ENCODE results near the gene GRIA4.

The GRIA4 gene

GRCh38 chr11:105609832-105610781, at the start of gene GRIA4:
GRIA4 (plus strand) TSS chr11:105610073; CDS start chr11:105610998, 925 bp downstream.
- peak; percentile 40 for DNase-seq (ENCODE audit: low read depth)

- no peak for DNase-seq (ENCODE audit: low read depth)
These were observed 36.8 kb upstream of the GRIA4 start for GRCh38 chr11:105573091-105573490.

- DNase-seq (ENCODE audit: low read depth): no peak
These were observed 34.9 kb upstream of the GRIA4 start for GRCh38 chr11:105574974-105575373.

GRCh38 chr11:105577641-105578040, 32.2 kb upstream of the GRIA4 start:
- no peak for DNase-seq (ENCODE audit: low read depth)

GRCh38 chr11:105579111-105579510, 30.8 kb upstream of the GRIA4 start:
- DNase-seq (ENCODE audit: low read depth): no peak

- peak; percentile 1 for DNase-seq (ENCODE audit: low read depth)
These were observed 27.4 kb upstream of the GRIA4 start for GRCh38 chr11:105582497-105582896.

GRCh38 chr11:105588001-105588400, 21.9 kb upstream of the GRIA4 start:
- peak; percentile 67 for DNase-seq (ENCODE audit: low read depth)

GRCh38 chr11:105589346-105589745, 20.5 kb upstream of the GRIA4 start:
- DNase-seq (ENCODE audit: low read depth): no peak

GRCh38 chr11:105592035-105592434, 17.8 kb upstream of the GRIA4 start:
- no peak for DNase-seq (ENCODE audit: low read depth)

GRCh38 chr11:105598371-105598770, 11.5 kb upstream of the GRIA4 start:
- DNase-seq (ENCODE audit: low read depth): no peak

- no peak for DNase-seq (ENCODE audit: low read depth)
These were observed 6.7 kb upstream of the GRIA4 start for GRCh38 chr11:105603156-105603555.

- no peak for DNase-seq (ENCODE audit: low read depth)
These were observed 512 bp upstream of the GRIA4 start for GRCh38 chr11:105609341-105609781.

GRCh38 chr11:105610871-105611571, 1.1 kb downstream of the GRIA4 start:
- DNase-seq (ENCODE audit: low read depth): no peak

- DNase-seq (ENCODE audit: low read depth): no peak
These were observed 1.9 kb downstream of the GRIA4 start for GRCh38 chr11:105611572-105612441.

GRCh38 chr11:105612771-105613170, 2.9 kb downstream of the GRIA4 start:
- DNase-seq (ENCODE audit: low read depth): no peak

GRCh38 chr11:105613183-105613582, 3.3 kb downstream of the GRIA4 start:
- DNase-seq (ENCODE audit: low read depth): no peak

GRCh38 chr11:105618343-105618955, 8.6 kb downstream of the GRIA4 start:
- no peak for DNase-seq (ENCODE audit: low read depth)

- no peak for DNase-seq (ENCODE audit: low read depth)
These were observed 9.7 kb downstream of the GRIA4 start for GRCh38 chr11:105619556-105619955.

- DNase-seq (ENCODE audit: low read depth): no peak
These were observed 12.1 kb downstream of the GRIA4 start for GRCh38 chr11:105622016-105622415.

- DNase-seq (ENCODE audit: low read depth): no peak
These were observed 22.4 kb downstream of the GRIA4 start for GRCh38 chr11:105632316-105632715.

- no peak for DNase-seq (ENCODE audit: low read depth)
These were observed 25.6 kb downstream of the GRIA4 start for GRCh38 chr11:105635466-105635865.

- no peak for DNase-seq (ENCODE audit: low read depth)
These were observed 26.6 kb downstream of the GRIA4 start for GRCh38 chr11:105636496-105636895.

Measured in EH (cell line).